ENCODE results near the gene OR4Q2.

Gene OR4Q2

DNA sequence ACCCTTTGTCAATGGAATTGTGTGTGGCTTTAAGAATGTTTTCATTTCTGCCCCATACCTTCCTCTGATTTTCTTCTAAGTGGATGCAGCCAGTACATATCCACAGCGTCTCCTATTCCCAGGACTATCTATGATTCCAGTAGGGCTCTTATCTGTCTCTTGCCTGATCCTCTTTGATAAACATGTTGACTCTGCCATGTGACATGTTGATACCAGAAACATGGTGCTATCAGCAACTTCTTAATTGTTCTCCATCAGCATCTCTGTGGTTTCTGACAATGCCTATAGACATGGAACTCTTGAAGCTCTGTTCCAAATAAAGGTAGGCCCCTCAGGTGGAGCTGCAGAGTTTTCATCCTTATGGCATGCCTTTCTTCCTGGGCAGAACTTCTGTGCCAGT lies 46.2 kb downstream of the OR4Q2 start:
- H3K9me3 Mint-ChIP-seq: peaks cover 46% of the 10 kb centered on the region
- no peak overlapping the region for H3K27ac Mint-ChIP-seq
- H3K36me3 Mint-ChIP-seq (ENCODE audit: low read depth): no peaks in the 10 kb centered on the region
- H3K27me3 Mint-ChIP-seq (ENCODE audit: low read depth): no peaks in the 10 kb centered on the region
- H3K4me1 Mint-ChIP-seq: no peaks in the 10 kb centered on the region
- no peak for TF ChIP-seq CTCF (IDR thresholded peaks at IDR 0.05; ENCODE audit: unreplicated experiment in 3 of 3)
- H3K4me3 Mint-ChIP-seq: no peak overlapping the region

Measured in nephron (organoid).